CD14-positive monocyte (primary cell): ENCODE results near the gene KDR. TPM values are rescaled to one million over a fixed set of nuclear protein-coding genes. Genes with fewer than 3 reads are reported as not detected.

Experiments used
- DNase-seq, 3 donors: peaks; one replicate each; pipeline ENCODE4 v3.0.0-alpha.2; 2011 to 2022
- H2AFZ ChIP-seq: 2 replicates; pipeline ENCODE4 v1.6.0; 2012; ENCODE audit warnings: mild to moderate bottlenecking, low read depth, low read length, inconsistent platforms; ENCODE audit not compliant: insufficient read depth, poor library complexity, severe bottlenecking
- H3K27ac ChIP-seq, 2 donors: 1 replicate in 1 of 2; 2 replicates in 1 of 2; pipeline ENCODE4 v1.5.1; 2012 to 2013; ENCODE audit warnings: low read length in 2 of 2, control low read depth in 1 of 2, inconsistent platforms in 1 of 2, low read depth in 1 of 2, mild to moderate bottlenecking in 1 of 2
- H3K27me3 ChIP-seq, 2 donors: one replicate each; pipeline versions ENCODE4 v1.6.0 to v1.6.1; 2011 to 2013; ENCODE audit warnings: low read length in 2 of 2; ENCODE audit not compliant: control insufficient read depth in 2 of 2, insufficient read depth in 2 of 2
- H3K36me3 ChIP-seq, 2 donors: replicated peaks in 1 of 2; 1 replicate in 1 of 2; 2 replicates in 1 of 2; pipeline versions ENCODE4 v1.5.1 to v1.6.1; 2012 to 2013; ENCODE audit warnings: low read length in 2 of 2, control low read depth in 1 of 2, inconsistent platforms in 1 of 2, mild to moderate bottlenecking in 1 of 2; ENCODE audit not compliant: insufficient read depth in 2 of 2, control insufficient read depth in 1 of 2
- H3K4me1 ChIP-seq, 2 donors: 1 replicate in 1 of 2; 2 replicates in 1 of 2; pipeline versions ENCODE4 v1.5.1 to v1.6.1; 2012 to 2013; ENCODE audit warnings: low read length in 2 of 2, control low read depth in 1 of 2, inconsistent platforms in 1 of 2, mild to moderate bottlenecking in 1 of 2, moderate library complexity in 1 of 2; ENCODE audit not compliant: insufficient read depth in 2 of 2, control insufficient read depth in 1 of 2
- H3K4me2 ChIP-seq: replicated peaks from 2 replicates; pipeline ENCODE3; 2012; ENCODE audit warnings: low read length, moderate library complexity, mild to moderate bottlenecking; ENCODE audit not compliant: poor library complexity, severe bottlenecking; ENCODE audit errors: extremely low read depth
- H3K4me3 ChIP-seq, 3 experiments: fragments of 200-600 bp in 1 of 3; sonication (generic) in 1 of 3; replicated peaks in 1 of 3; 1 replicate in 2 of 3; 2 replicates in 1 of 3; pipeline ENCODE4 v1.5.1; 2011 to 2013; ENCODE audit warnings: low read length in 3 of 3, mild to moderate bottlenecking in 3 of 3, control low read depth in 2 of 3, low read depth in 2 of 3, inconsistent platforms in 1 of 3, moderate library complexity in 1 of 3
- H3K79me2 ChIP-seq: 2 replicates; pipeline ENCODE4 v1.6.0; 2012; ENCODE audit warnings: mild to moderate bottlenecking, control low read depth, inconsistent platforms, low read length, moderate library complexity; ENCODE audit not compliant: insufficient read depth
- H3K9ac ChIP-seq: 2 replicates; pipeline ENCODE4 v1.6.0; 2017; ENCODE audit warnings: low read length, mild to moderate bottlenecking; ENCODE audit not compliant: insufficient read depth, poor library complexity, severe bottlenecking
- H3K9me3 ChIP-seq, 2 donors: replicated peaks in 1 of 2; 1 replicate in 1 of 2; 2 replicates in 1 of 2; pipeline versions ENCODE4 v1.5.1 to v1.6.1; 2012 to 2013; ENCODE audit warnings: low read length in 2 of 2, control low read depth in 1 of 2; ENCODE audit not compliant: control insufficient read depth in 1 of 2, insufficient read depth in 1 of 2
- H4K20me1 ChIP-seq: 2 replicates; pipeline ENCODE4 v1.6.0; 2012; ENCODE audit warnings: mild to moderate bottlenecking, low read length, control low read depth, moderate library complexity; ENCODE audit not compliant: insufficient read depth
- H3K27ac Mint-ChIP-seq, 7 donors: one replicate each; pipeline ENCODE4 v1.8.0; 2020; ENCODE audit warnings: mild to moderate bottlenecking in 7 of 7, mixed read lengths in 7 of 7, moderate library complexity in 6 of 7, inconsistent platforms in 2 of 7
- H3K27me3 Mint-ChIP-seq, 3 donors: one replicate each; pipeline ENCODE4 v1.8.0; 2021 to 2022; ENCODE audit warnings: low read depth in 3 of 3, mild to moderate bottlenecking in 3 of 3, mixed read lengths in 3 of 3, moderate library complexity in 3 of 3, inconsistent platforms in 1 of 3
- H3K36me3 Mint-ChIP-seq, 2 donors: one replicate each; pipeline ENCODE4 v1.8.0; 2020; ENCODE audit warnings: mixed read lengths in 2 of 2, inconsistent platforms in 1 of 2, mild to moderate bottlenecking in 1 of 2
- H3K4me1 Mint-ChIP-seq: one replicate; pipeline ENCODE4 v1.8.0; 2020; ENCODE audit warnings: mild to moderate bottlenecking, mixed read lengths
- H3K4me3 Mint-ChIP-seq, 2 donors: one replicate each; pipeline ENCODE4 v1.8.0; 2020; ENCODE audit warnings: mild to moderate bottlenecking in 2 of 2, mixed read lengths in 2 of 2, moderate library complexity in 1 of 2
- H3K9me3 Mint-ChIP-seq, 7 donors: one replicate each; pipeline ENCODE4 v1.8.0; 2020 to 2022; ENCODE audit warnings: mixed read lengths in 7 of 7, mild to moderate bottlenecking in 6 of 7, moderate library complexity in 6 of 7, inconsistent platforms in 2 of 7
- CTCF ChIP-seq: fragments of 200-600 bp; IDR thresholded peaks from one replicate; pipeline ENCODE4 v1.8.0; 2022; ENCODE audit warnings: antibody characterized with exemption, mild to moderate bottlenecking
- WGBS: methylation state at CpG from one replicate; pipeline ENCODE4 v1.1.5; 2013; ENCODE audit warnings: missing lambda C conversion rate; ENCODE audit not compliant: insufficient coverage; 5-methylcytosine and 5-hydroxymethylcytosine counted together
- intact Hi-C, 2 donors: fragments of 100-400 bp; cut with micrococcal nuclease; formaldehyde crosslinking; loops; one replicate each; pipeline versions ENCODE4 v1.15.0 to v1.15.1; 2023
- polyA plus RNA-seq, 3 donors: library from polyadenylated mRNA; depleted of rRNA in 1 of 3; unstranded in 2 of 3; stranded (reverse) in 1 of 3; fragments of 300-500 nt in 2 of 3; fragments of >200 nt in 1 of 3; fragmentation: Illumina TruSeq in 2 of 3; gene quantifications; 1 replicate in 2 of 3; 2 replicates in 1 of 3; pipeline ENCODE4 v1.2.3, GENCODE V29; 2012 to 2021

KDR gene
- polyA plus RNA-seq, 3 donors = not detected

GRCh38 chr4:55116450-55116849 is 8.9 kb downstream of the KDR start:
- Mint-ChIP-seq H3K9me3 (peaks cover 0 to 4% (median 0%) of the 10 kb centered on the region in 7 donors), H3K27me3 (peaks cover 0 to 3% (median 2%) of the 10 kb centered on the region in 3 donors), H3K4me1 (peaks cover 6% of the 10 kb centered on the region), H3K4me3 (no peak overlapping the region), H3K36me3 (no peaks in the 10 kb centered on the region), H3K27ac (no peak overlapping the region)
- Histone ChIP-seq H3K79me2 (no peaks in the 10 kb centered on the region), H3K4me2 (no peak overlapping the region), H3K27me3 (no peaks in the 10 kb centered on the region), H3K36me3 (no peaks in the 10 kb centered on the region), H3K4me1 (no peaks in the 10 kb centered on the region), H3K27ac (no peak overlapping the region), H3K4me3 (no peak overlapping the region), H4K20me1 (no peaks in the 10 kb centered on the region), H2AFZ (no peak overlapping the region), H3K9ac (no peak overlapping the region), H3K9me3 (no peaks in the 10 kb centered on the region)
- no CpG with 5 or more reads among the region's 1 CpG for WGBS
- TF ChIP-seq CTCF = no peak
- no peak for DNase-seq
- intact Hi-C loops = no loop called here

- Histone ChIP-seq H3K79me2 (no peaks in the 10 kb centered on the region), H3K4me1 (no peaks in the 10 kb centered on the region), H3K36me3 (no peaks in the 10 kb centered on the region), H3K9me3 (no peaks in the 10 kb centered on the region), H3K4me2 (no peak overlapping the region), H3K27me3 (peaks cover 0 to 2% of the 10 kb centered on the region in 2 donors), H4K20me1 (no peaks in the 10 kb centered on the region), H3K4me3 (no peak overlapping the region), H3K27ac (no peak overlapping the region), H2AFZ (no peak overlapping the region), H3K9ac (no peak overlapping the region)
- intact Hi-C loops = no loop called here
- peaks cover 0 to 5% (median 1%) of the 10 kb centered on the region in 7 donors for H3K9me3 Mint-ChIP-seq
- H3K27me3 Mint-ChIP-seq = peaks cover 0 to 3% (median 2%) of the 10 kb centered on the region in 3 donors
- WGBS = no CpG with 5 or more reads among the region's 1 CpG
- no peaks in the 10 kb centered on the region for H3K4me1 Mint-ChIP-seq
- TF ChIP-seq CTCF = no peak
- DNase-seq = no peak
- H3K36me3 Mint-ChIP-seq = no peaks in the 10 kb centered on the region
- no peak overlapping the region for H3K27ac Mint-ChIP-seq
- no peak overlapping the region for H3K4me3 Mint-ChIP-seq
Measured at GRCh38 chr4:55111601-55112000, 13.8 kb downstream of the KDR start.
